ENCODE results near the gene HERC2.
"Not testable (repeated sequence)": the region's sequence is repeated elsewhere in the genome, so short reads cannot be mapped to it uniquely, and the experiment has no call there.

HERC2 gene, protein sequence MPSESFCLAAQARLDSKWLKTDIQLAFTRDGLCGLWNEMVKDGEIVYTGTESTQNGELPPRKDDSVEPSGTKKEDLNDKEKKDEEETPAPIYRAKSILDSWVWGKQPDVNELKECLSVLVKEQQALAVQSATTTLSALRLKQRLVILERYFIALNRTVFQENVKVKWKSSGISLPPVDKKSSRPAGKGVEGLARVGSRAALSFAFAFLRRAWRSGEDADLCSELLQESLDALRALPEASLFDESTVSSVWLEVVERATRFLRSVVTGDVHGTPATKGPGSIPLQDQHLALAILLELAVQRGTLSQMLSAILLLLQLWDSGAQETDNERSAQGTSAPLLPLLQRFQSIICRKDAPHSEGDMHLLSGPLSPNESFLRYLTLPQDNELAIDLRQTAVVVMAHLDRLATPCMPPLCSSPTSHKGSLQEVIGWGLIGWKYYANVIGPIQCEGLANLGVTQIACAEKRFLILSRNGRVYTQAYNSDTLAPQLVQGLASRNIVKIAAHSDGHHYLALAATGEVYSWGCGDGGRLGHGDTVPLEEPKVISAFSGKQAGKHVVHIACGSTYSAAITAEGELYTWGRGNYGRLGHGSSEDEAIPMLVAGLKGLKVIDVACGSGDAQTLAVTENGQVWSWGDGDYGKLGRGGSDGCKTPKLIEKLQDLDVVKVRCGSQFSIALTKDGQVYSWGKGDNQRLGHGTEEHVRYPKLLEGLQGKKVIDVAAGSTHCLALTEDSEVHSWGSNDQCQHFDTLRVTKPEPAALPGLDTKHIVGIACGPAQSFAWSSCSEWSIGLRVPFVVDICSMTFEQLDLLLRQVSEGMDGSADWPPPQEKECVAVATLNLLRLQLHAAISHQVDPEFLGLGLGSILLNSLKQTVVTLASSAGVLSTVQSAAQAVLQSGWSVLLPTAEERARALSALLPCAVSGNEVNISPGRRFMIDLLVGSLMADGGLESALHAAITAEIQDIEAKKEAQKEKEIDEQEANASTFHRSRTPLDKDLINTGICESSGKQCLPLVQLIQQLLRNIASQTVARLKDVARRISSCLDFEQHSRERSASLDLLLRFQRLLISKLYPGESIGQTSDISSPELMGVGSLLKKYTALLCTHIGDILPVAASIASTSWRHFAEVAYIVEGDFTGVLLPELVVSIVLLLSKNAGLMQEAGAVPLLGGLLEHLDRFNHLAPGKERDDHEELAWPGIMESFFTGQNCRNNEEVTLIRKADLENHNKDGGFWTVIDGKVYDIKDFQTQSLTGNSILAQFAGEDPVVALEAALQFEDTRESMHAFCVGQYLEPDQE (N-terminal part only)

GRCh38 chr15:28322129-28322588 lies at the start of gene HERC2:
TSS of gene HERC2 (minus strand) at chr15:28322179. CDS start at chr15:28321433, 746 bp downstream.
- not testable (repeated sequence) for DNase-seq (ENCODE audit: low read depth)

DNA sequence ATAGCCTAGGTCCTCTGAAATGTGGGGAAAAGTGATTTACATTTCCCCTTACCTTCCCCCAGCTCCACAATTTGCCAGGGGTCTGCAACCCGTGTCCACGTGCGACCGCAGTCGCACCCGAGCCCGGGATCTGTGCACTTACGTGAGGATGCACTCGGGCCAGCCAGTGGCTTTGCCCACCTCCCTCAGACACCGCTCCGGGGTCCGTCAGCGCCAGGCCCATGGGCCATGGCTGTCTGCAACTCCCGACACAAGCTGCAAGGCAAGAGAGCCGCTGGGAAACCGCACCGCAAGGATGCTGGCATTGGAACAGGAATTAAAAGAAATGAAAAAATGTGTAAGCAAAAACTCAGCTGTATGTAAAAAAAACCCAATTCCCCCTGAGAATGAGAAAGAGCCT lies 43.5 kb upstream of the HERC2 start:
- DNase-seq (ENCODE audit: low read depth): not testable (repeated sequence)

- not testable (repeated sequence) for DNase-seq (ENCODE audit: low read depth)
These were observed 36.0 kb upstream of the HERC2 start, which contains the start of gene GOLGA6L24 for GRCh38 chr15:28357984-28358383. TSS of gene GOLGA6L24 (minus strand) at chr15:28358084. CDS start at chr15:28358023, 61 bp downstream.

DNA sequence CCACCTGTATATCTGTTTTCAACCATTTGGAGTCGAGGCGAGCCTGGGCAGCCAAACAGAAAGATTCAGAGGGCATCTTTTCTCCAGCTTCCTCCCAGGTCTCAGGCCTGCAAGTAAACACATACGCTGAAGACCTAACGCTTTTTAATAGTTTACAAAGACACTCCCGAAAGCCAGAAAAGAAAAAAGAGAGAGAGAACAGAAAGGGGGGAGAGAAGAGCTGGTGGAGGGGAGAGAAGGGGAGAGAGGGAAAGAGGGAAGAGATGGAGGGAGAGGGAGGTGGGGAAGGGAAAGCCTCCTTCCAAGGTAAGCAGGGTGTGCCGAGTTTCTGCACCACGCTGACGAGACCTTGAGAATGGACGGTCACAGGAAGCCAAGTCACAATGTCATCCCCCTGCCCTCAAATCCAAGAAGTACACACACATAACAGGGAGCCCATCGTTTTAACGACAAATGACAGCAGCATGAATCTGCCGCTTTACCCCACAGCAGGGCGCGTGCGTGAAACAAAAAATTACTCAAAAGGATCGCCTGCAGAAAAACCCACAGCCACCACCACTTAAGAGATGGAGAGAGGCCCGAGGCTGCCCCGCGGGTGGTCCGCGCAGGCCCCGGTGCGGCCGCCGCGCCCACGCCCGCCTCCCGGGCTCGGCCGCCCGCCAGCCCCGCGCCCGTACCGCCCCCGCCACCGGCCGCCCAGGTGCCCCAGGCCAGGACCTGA lies 461 bp downstream of the HERC2 start:
- DNase-seq (ENCODE audit: low read depth): not testable (repeated sequence)

GRCh38 chr15:28319725-28320124 lies 2.3 kb downstream of the HERC2 start:
- DNase-seq (ENCODE audit: low read depth): not testable (repeated sequence)

DNA sequence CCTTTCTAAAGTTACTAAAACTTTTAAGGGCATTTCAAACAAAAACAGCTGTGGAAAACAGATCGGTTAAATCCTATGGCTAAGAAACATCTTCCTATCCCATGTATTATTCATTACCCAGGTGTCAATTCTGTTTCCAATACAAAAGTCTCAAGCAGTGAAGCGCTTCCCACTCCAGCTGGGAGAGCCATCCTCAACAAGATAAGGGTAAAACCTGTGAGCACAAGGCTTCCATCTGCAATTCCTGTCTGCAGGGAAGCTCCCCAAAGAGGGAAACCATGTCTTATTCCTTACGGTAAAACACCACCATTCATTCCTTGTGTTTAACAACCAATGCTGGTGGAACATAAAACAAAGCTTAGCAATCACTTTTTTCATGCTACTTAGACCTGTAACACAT lies 3.2 kb downstream of the HERC2 start:
- DNase-seq (ENCODE audit: low read depth): not testable (repeated sequence)

DNA sequence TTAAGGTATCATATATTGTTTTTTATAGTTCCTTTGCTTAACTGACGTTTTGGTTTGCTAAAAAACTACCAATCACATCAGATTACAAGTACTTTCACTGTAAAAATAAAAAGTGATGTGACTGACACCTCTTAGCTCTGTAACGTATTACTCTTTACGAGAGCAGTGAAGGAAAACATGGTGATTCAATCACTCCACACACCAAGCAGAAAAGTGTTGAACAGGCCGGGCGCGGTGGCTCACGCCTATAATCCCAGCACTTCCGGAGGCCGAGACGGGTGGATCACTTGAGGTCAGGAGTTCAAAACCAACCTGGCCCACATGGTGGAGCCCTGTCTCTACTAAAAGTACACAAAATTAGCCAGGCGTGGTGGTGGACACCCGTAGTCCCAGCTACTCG lies 3.9 kb downstream of the HERC2 start:
- DNase-seq (ENCODE audit: low read depth): not testable (repeated sequence)

DNA sequence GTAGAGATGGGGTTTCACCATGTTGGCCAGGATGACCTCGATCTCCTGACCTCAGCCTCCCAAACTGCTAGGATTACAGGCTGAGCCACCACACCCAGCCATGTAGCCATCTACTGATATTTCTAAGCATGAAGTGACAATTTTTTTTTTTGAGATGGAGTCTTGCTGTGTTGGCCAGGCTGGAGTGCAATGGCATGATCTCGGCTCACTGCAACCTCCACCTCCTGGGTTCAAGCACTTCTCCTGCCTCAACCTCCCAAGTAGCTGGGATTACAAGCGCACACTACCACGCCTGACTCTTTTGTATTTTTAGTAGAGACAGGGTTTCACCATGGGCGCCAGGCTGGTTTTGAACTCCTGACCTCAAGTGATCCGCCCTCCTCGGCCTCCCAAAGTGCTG lies 5.0 kb downstream of the HERC2 start:
- DNase-seq (ENCODE audit: low read depth): not testable (repeated sequence)

GRCh38 chr15:28310454-28310853 lies 11.5 kb downstream of the HERC2 start:
- not testable (repeated sequence) for DNase-seq (ENCODE audit: low read depth)

DNA sequence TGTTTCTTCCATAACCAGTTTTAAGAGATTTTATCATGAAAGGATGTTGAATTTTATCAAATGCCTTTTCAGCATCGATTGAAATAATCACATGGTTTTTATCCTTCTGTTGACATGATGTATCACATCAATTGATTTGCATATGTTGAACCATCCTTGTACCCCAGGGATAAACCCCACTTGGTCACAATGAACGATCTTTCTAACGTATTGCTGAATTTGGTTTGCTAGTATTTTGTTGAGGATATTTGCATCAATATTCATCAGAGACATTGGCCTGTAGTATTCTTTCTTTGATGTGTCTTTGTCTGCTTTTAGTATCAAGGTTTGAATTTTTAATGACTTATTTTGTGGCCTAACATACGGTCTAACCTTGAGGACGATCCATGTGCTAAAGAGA lies 13.3 kb downstream of the HERC2 start:
- DNase-seq (ENCODE audit: low read depth): not testable (repeated sequence)

- not testable (repeated sequence) for DNase-seq (ENCODE audit: low read depth)
These were observed 16.3 kb downstream of the HERC2 start for GRCh38 chr15:28305700-28306099.

- not testable (repeated sequence) for DNase-seq (ENCODE audit: low read depth)
These were observed 24.5 kb downstream of the HERC2 start for GRCh38 chr15:28297434-28297833.

DNA sequence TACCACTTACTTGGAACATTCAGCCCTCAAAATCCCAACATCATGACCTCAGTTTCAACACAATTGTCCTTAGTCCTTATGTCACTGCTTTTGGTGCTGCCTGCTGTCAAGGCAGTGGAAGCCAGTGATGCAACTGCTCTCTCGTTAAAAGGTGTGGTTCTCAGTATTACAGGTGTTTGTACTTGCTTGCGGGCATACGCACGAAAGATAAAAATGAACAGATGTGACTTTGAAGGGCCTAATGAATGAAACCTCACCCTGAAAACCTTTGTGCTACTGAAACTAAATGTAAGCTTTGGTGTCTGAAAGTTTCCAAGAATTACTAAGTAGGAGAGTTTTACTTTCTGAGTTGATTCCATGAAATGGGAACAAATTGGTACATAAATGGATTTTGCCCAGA lies 25.2 kb downstream of the HERC2 start:
- DNase-seq (ENCODE audit: low read depth): not testable (repeated sequence)

DNA sequence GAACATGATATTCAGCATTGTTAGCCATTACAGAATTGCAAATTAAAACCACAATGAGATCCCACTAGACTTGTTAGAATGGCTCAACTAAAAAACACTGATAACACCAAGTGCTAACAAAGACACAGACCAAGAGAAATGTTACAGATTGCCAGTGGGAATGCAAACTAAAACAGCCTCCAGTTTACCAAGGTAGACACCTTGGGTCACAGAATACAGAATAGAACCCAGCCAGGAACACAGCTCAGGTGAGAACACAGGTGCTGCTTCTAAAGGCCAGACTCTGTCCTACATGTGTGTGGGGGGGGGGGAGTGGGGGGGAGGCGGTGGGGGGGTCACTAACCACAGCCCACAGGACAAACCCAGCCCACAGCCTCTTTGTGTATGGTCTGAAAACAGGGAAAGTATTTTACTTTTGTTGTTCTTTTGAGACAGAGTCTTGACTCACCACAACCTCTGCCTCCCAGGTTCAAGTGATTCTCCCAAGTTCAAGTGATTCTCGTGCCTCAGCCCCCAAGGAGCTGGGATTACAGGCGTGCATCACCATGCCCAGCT lies 26.9 kb downstream of the HERC2 start:
- DNase-seq (ENCODE audit: low read depth): not testable (repeated sequence)

DNA sequence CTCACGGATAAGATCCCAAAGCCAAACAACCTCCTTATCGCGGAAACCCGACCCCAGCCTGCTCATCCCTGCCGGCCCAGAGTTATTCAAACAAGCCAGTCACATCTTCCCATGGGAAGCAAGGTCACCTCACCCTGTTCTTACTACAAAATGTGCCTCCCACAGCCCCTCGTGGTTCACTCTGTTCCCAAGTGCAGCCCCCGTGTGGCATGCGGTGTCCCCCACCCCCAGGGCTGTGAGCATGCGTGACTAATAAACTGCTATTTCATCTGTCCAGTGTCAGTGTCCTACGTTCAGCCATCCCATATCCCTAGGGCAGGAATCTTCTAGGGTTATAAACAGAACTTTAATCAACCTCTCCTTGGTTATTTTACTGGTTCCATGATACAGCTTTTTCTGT lies 27.4 kb downstream of the HERC2 start:
- not testable (repeated sequence) for DNase-seq (ENCODE audit: low read depth)

GRCh38 chr15:28289694-28290463 lies 32.1 kb downstream of the HERC2 start:
- no peak for DNase-seq (ENCODE audit: low read depth)

DNA sequence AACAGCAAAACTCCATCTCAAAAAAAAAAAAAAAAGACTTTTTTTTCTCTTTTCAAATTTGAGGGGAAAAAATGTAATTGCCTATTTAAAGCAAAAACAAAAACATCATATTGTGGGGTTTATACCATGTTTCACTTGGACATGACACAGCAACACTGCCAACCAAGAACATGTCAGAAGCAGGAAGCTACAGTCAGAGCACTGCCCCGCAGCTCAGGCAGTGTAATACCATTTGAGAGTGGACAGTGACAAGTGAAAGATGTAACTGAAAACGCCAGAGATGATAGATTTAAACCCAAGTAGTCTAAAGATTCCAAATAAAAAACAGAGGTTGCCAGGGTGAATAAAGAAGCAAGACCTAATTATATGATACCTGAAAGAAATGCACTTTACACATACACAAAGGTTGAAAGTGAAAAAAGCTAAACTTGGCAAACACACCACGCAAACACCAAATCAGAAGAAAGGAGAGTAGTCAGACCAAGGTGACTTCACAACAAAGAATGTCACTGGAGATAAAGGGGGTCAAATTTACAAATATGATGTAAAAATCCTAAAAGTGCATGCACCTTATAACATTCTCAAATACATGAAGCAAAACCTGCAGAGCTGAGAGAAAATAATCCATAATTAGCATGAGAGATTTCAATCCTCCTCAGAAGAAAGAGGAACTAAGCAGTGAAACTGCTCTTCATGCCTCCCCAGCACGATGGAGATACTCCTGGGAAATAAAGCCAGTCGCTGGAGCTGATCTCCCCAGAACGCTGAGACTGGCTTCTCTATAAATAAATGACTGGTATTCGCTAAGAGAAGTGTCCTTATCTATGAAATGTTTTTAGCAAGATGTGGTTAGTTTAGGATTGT lies 32.9 kb downstream of the HERC2 start:
- DNase-seq (ENCODE audit: low read depth): not testable (repeated sequence)

- DNase-seq (ENCODE audit: low read depth): not testable (repeated sequence)
These were observed 35.3 kb downstream of the HERC2 start for GRCh38 chr15:28286659-28287058.

- DNase-seq (ENCODE audit: low read depth): no peak
These were observed 35.9 kb downstream of the HERC2 start for GRCh38 chr15:28286031-28286430.

All from stimulated activated CD8-positive, alpha-beta memory T cell treated with anti-CD3 and anti-CD28 coated beads, Interleukin-7, amount 100 ng/mL, for 24 hours (primary cell).